ENCODE measurements around the gene GARRE1.
"Not testable (repeated sequence)": the region's sequence is repeated elsewhere in the genome, so short reads cannot be mapped to it uniquely, and the experiment has no call there.

The GARRE1 gene

GRCh38 chr19:34254046-34254697, at the start of gene GARRE1:
TSS of gene GARRE1 (plus strand) at chr19:34254554. CDS start at chr19:34300474, 45,920 bp downstream.
- peak; percentile 56 to 80 for DNase-seq

GRCh38 chr19:34205324-34205723, 49.0 kb upstream of the GARRE1 start:
- DNase-seq = not testable (repeated sequence)

GRCh38 chr19:34208291-34208884, 46.0 kb upstream of the GARRE1 start:
- no peak for DNase-seq

- no peak for DNase-seq
These were observed 44.6 kb upstream of the GARRE1 start for GRCh38 chr19:34209726-34210125.

GRCh38 chr19:34213283-34213682, 41.1 kb upstream of the GARRE1 start:
- no peak for DNase-seq

GRCh38 chr19:34214040-34214439, 40.3 kb upstream of the GARRE1 start:
- no peak for DNase-seq

GRCh38 chr19:34215006-34215665, 39.2 kb upstream of the GARRE1 start:
- DNase-seq = no peak

GRCh38 chr19:34215666-34216038, 38.7 kb upstream of the GARRE1 start:
- DNase-seq = no peak

- DNase-seq = not testable (repeated sequence)
These were observed 37.6 kb upstream of the GARRE1 start for GRCh38 chr19:34216745-34217219.

GRCh38 chr19:34217952-34218817, 36.2 kb upstream of the GARRE1 start:
- no peak for DNase-seq

- no peak for DNase-seq
These were observed 35.6 kb upstream of the GARRE1 start for GRCh38 chr19:34218818-34219164.

- DNase-seq = peak; percentile 22 to 30
These were observed 33.8 kb upstream of the GARRE1 start for GRCh38 chr19:34220472-34221063.

GRCh38 chr19:34222386-34222785, 32.0 kb upstream of the GARRE1 start:
- no peak for DNase-seq

- no peak for DNase-seq
These were observed 29.2 kb upstream of the GARRE1 start for GRCh38 chr19:34224996-34225658.

- DNase-seq = no peak
These were observed 28.7 kb upstream of the GARRE1 start for GRCh38 chr19:34225659-34226015.

- no peak for DNase-seq
These were observed 28.3 kb upstream of the GARRE1 start for GRCh38 chr19:34226036-34226435.

GRCh38 chr19:34228347-34228746, 26.0 kb upstream of the GARRE1 start:
- DNase-seq = no peak

GRCh38 chr19:34228762-34229161, 25.6 kb upstream of the GARRE1 start:
- DNase-seq = no peak

GRCh38 chr19:34229721-34230120, 24.6 kb upstream of the GARRE1 start:
- DNase-seq = no peak

GRCh38 chr19:34230820-34231219, 23.5 kb upstream of the GARRE1 start:
- no peak for DNase-seq

GRCh38 chr19:34231439-34231838, 22.9 kb upstream of the GARRE1 start:
- no peak for DNase-seq

Measured in hippocampal formation (tissue), 2 donors.